HuH-7 (cell line): ENCODE data around the gene GHR.
A peak's percentile ranks its signal among the peaks of the same experiment; 100 is the strongest.

Experiments
- DNase-seq: peaks from one replicate; pipeline ENCODE4 v3.0.0; 2011; ENCODE audit warnings: low spot score

GHR gene

GRCh38 chr5:42462083-42462482, 38.8 kb downstream of the GHR start:
- DNase-seq, result no peak

DNA sequence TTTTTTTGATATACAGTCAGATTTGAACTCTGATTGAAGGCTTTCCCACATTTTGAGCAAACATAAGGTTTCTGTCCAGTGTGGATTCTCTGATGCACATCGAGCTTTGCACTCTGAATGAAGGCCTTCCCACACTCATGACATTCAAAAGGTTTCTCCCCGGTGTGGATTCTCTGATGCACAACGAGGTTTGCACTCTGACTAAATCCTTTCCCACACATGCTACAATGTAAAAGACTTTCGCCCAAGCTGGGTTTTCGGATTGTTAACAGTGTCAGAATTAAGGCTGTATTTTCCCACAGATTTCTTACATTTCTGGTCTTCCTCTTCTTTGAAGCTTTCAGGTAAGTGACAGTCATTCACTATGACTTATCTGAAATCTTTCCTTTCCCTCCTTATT, 44.3 kb downstream of the GHR start:
- DNase-seq, result no peak

DNA sequence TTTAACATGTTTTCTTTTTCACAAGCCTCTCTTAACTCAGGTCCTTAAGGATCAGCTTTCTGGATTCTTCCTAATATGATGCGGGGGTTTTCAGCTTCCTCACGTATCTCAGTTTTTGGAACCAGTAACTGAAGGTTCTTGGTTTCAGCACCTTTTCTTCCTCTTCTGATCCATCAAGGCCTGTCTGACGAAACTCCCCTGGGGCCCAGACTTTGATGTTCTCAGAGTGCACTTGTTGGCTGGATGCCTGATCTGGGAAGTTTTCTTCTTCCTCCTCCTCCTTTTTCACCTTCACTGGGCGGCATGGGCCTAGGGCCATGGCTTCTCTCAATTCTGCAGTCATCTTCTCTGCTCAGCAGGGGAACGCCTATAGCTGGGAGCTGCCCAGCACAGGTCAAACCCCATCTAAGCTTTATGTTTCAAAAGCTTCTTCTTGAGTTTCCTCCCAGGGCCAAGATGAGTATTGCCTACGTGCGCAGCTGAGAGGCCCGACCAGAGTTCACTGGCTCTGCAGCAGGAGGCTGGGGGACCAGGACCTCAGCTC, 44.8 kb downstream of the GHR start:
- no peak for DNase-seq

- DNase-seq, result no peak
Measured at GRCh38 chr5:42483472-42484154, 60.4 kb downstream of the GHR start.

- no peak for DNase-seq
Measured at GRCh38 chr5:42487077-42487476, 63.8 kb downstream of the GHR start.

DNA sequence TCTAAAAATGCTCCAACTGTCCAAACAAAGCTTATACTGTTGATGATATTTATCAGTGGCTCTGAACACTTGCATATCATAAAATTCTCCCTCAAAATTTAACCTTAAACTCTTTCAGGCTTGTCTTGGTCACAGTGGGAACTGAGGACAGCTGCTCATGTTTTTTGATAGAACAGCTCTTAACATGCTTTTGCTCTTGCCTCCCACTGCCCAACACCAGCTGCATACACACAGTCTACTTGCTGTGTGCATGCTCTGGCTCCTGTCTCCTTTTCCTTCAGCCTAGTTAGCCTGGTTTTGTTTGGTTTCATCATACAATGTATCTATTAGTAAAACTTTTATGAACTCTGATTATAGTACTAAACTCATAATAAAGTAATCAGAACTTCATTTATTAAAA, 64.6 kb downstream of the GHR start:
- no peak for DNase-seq

DNA sequence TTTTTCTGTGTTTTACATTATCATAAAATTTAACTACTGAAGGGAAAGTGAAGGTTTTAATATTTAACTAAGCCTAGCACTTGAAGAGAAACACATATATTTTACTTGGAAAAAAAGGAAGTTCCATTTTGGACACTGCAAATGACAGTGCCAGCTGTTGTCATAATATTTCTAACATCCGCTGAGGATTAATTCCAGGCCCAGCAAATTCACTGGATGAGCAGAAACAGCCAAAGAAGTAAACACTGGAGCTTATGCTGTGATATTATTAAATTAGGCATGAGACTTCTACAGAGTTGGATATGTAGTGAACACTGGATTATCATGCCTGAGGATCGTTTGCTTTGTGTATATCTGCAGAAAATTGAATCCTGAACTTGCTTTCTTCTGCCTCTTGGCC, 67.6 kb downstream of the GHR start:
- DNase-seq, result no peak

GRCh38 chr5:42491699-42492098, 68.5 kb downstream of the GHR start:
- DNase-seq, result no peak

DNA sequence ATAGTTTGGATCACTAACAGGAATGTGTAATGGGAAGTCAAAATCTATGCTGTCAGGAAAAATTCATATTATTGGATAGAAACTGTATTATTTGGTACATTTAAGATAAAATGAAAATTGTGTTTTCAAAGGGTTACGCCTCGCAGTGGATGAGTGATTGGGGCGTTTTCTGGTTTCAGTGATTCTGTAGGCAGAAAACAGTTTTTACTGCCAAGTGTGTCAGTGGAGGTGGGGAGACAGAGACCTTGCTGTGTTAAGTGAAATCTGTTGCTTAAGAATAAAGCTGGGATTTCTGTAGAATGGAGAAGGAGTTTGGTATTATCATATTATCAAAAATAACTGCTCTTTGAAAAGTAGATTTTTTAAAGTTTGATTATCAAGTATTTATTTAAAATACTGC, 69.7 kb downstream of the GHR start:
- no peak for DNase-seq

DNA sequence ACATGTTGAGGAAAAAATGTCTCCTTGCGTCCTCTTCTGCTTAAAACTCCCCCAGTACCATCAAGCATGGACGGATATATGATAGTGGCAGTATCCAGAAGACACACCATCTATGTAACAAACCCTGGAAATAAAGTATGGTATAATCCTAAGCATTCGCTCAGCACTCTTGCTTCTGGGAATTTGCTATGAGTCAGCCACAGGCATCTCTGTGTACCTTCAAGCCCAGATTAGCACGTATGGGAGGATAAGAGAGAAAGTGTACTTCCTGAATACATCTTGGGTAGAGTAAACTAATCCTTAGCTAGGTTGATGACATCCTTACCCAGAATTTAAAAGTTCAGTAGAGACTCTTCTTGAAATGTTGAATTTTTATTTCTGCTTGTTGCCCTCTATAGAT, 71.2 kb downstream of the GHR start:
- DNase-seq, result no peak

DNA sequence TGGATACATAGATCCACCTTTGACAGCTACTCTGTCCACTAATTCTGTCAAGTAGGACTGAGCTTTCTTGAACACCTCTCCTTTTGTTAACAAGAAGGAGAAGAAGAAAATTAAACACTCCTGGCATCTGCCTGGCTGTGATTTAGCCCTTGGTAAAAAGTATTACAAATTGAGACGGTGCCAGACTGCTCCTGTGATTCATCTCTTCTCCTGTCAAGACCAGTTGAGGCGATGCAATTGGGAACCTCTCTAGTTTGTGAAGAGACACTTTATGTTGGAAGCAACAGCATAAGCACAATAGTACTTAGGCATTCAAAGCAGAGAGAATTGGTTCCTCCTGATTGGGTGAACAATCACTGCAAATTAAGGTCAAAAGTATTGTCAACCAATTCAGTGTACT, 72.7 kb downstream of the GHR start:
- no peak for DNase-seq

- no peak for DNase-seq
Measured at GRCh38 chr5:42496397-42497156, 73.3 kb downstream of the GHR start.

- DNase-seq, result no peak
Measured at GRCh38 chr5:42498000-42498399, 74.8 kb downstream of the GHR start.

DNA sequence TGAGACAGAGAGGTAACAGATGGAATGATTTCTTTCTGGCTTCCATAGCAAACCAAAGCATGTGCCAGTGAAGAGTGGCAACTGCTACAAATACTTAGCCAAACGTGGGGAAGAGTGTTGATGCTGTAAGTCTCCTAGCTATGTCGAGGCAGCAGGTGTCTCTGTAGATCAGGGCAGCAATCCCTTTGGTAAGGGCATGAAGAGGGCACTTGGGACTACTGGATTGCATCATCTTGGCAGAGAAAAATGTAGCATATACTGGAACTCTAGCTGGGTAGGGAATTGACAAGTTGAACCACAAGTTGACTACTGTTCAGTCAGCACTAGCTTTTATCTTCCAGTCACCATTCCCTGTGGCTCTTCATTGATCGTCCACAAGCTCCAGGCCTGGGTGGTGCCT, 75.8 kb downstream of the GHR start:
- no peak for DNase-seq

DNA sequence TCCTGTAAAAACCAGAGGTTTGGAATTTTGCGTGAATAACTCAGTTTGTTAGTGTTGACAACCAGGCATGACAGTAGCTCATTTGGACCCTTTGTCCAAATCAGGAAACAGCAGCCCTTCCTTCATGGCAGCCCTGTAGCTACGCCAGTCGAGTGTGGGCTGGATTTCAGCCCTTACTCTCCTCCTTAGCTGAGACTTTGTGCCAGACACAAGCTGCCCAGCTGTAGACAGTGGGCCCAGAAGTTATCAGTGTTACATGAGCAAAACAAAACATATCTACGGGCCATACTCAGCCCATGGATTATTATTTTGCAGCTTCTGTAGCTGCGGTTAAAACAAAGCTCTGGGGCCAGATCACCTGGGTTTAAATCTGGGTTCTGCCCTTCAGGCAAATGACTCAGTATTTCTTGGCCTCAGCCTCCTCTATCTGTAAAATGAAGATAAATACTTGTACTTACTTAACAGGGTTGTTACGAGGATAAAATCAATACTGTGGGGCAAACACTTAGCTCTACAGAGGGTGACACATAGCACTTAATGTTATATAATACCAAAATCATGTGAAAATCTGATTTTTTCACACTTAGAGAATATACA, 76.9 kb downstream of the GHR start:
- no peak for DNase-seq

- DNase-seq, result no peak
Measured at GRCh38 chr5:42502613-42503470, 79.6 kb downstream of the GHR start.

- DNase-seq, result no peak
Measured at GRCh38 chr5:42506662-42507061, 83.4 kb downstream of the GHR start.

GRCh38 chr5:42507451-42508097, 84.3 kb downstream of the GHR start:
- no peak for DNase-seq

DNA sequence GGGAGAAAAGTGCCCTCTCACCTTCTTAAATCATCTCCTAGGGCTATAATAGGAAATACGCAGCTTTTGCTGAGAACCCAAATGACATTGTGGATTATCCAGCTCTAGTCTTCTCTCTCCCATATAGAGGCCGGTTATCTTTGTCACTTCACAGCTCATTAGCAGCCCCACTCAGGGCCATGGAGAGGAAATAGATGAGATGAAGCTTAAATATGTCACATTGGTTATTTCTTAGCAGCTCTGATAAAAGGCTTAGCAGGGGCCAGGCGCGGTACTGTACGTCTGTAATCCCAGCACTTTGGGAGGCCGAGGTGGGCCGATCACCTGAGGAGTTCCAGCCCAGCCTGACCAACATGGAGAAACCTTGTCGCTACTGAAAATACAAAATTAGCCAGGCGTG, 90.0 kb downstream of the GHR start:
- DNase-seq, result no peak

DNA sequence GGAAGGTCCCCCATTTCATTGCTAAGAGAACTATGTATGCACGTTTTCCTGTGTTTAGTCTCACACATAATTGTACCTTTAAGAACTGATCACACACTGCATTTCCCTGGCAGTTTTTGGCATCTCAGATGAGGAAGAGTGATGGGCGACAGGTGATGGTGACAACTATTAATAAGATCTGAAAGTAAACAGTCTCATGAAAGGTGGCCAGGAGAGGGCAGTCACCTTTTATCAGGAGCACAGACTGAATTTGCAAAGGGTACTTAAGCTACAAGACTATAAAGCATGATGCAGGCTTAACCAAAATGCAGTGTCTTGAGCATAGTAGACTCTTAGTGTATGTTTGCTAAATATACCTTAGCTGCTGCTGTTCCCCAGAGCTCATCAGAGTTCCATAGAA, 91.5 kb downstream of the GHR start:
- DNase-seq, result peak; percentile 14

GRCh38 chr5:42515504-42515903, 92.3 kb downstream of the GHR start:
- no peak for DNase-seq
